HepG2 (cell line): ENCODE data around the gene IL11RA. TPM values are rescaled to one million over a fixed set of nuclear protein-coding genes. Genes with fewer than 3 reads are reported as not detected.

ENCODE experiments used
- AGO1 ChIP-seq: fragments of 200-400 bp; formaldehyde crosslinking; IDR thresholded peaks from 2 replicates; pipeline ENCODE4 v1.6.1; 2017; ENCODE audit warnings: mild to moderate bottlenecking, low read depth, low read length, moderate library complexity; ENCODE audit not compliant: poor library complexity, severe bottlenecking
- FOSL2 ChIP-seq: sonication (generic); formaldehyde crosslinking; IDR thresholded peaks from 2 replicates; pipeline ENCODE4 v1.4.0; 2020; ENCODE audit warnings: missing genetic modification reagents
- GTF2F1 ChIP-seq: fragments of 150-350 bp; IDR thresholded peaks from 2 replicates; pipeline ENCODE4 v1.6.1; 2014; ENCODE audit warnings: low read length
- KMT2A ChIP-seq: sonication (generic); formaldehyde crosslinking; IDR thresholded peaks from 2 replicates; pipeline ENCODE4 v1.4.0; 2020; ENCODE audit warnings: missing genetic modification reagents
- PAWR ChIP-seq: sonication (generic); formaldehyde crosslinking; IDR thresholded peaks from 2 replicates; pipeline ENCODE4 v1.4.0; 2020; ENCODE audit warnings: missing genetic modification reagents, mild to moderate bottlenecking, borderline replicate concordance
- REPIN1 ChIP-seq: sonication (generic); formaldehyde crosslinking; IDR thresholded peaks from 2 replicates; pipeline ENCODE4 v1.8.0; 2022; ENCODE audit warnings: missing genetic modification reagents, low read depth, mild to moderate bottlenecking, borderline replicate concordance
- SETDB1 ChIP-seq: sonication (generic); formaldehyde crosslinking; IDR thresholded peaks from 2 replicates; pipeline ENCODE4 v1.5.1; 2020; ENCODE audit warnings: missing genetic modification reagents, mild to moderate bottlenecking, borderline replicate concordance
- ZBTB20 ChIP-seq: sonication (generic); formaldehyde crosslinking; IDR thresholded peaks from 2 replicates; pipeline ENCODE4 v1.8.1; 2023; ENCODE audit warnings: missing genetic modification reagents, low read depth, mild to moderate bottlenecking, borderline replicate concordance
- ZNF224 ChIP-seq: sonication (generic); formaldehyde crosslinking; IDR thresholded peaks from 2 replicates; pipeline ENCODE4 v1.5.0; 2020; ENCODE audit warnings: mild to moderate bottlenecking, missing genetic modification reagents
- ZNF558 ChIP-seq: sonication (generic); formaldehyde crosslinking; IDR thresholded peaks from 2 replicates; pipeline ENCODE4 v1.9.0; 2022; ENCODE audit warnings: mild to moderate bottlenecking, missing genetic modification reagents, borderline replicate concordance
- ZNF598 ChIP-seq: sonication (generic); formaldehyde crosslinking; IDR thresholded peaks from 2 replicates; pipeline ENCODE4 v1.5.1; 2020; ENCODE audit warnings: mild to moderate bottlenecking, missing genetic modification reagents, borderline replicate concordance
- ZNF775 ChIP-seq: sonication (generic); formaldehyde crosslinking; IDR thresholded peaks from 2 replicates; pipeline ENCODE4 v1.4.0; 2020; ENCODE audit warnings: missing genetic modification reagents, mild to moderate bottlenecking, moderate library complexity, borderline replicate concordance
- ZNF883 ChIP-seq: sonication (generic); formaldehyde crosslinking; IDR thresholded peaks from 2 replicates; pipeline ENCODE4 v1.5.1; 2020; ENCODE audit warnings: mild to moderate bottlenecking, missing genetic modification reagents; ENCODE audit errors: not compliant biosample characterization
- polyA plus RNA-seq, 8 experiments: library from polyadenylated mRNA; depleted of rRNA in 3 of 8; stranded (reverse) in 7 of 8; unstranded in 1 of 8; fragments of >200 nt; fragmentation: Illumina TruSeq in 4 of 8; extraction: Trizol in 4 of 8; gene quantifications; 2 replicates each; pipeline versions ENCODE4 v1.2.1 to v1.2.3, GENCODE V29; 2011 to 2016; ENCODE audit warnings: low read depth in 4 of 8, missing spikeins in 1 of 8, mixed read lengths in 1 of 8; ENCODE audit not compliant: insufficient read depth in 1 of 8
- total RNA-seq, 5 experiments: library from RNA; depleted of rRNA; stranded (reverse); fragments of >200 nt; fragmentation: Illumina TruSeq; extraction: Trizol; gene quantifications; 2 replicates each; pipeline ENCODE4 v1.2.3, GENCODE V29; 2016; ENCODE audit warnings: low read depth in 1 of 5
- TF ChIP-seq, protein P1 (sequence below): sonication (generic); formaldehyde crosslinking; IDR thresholded peaks from 2 replicates; pipeline ENCODE4 v1.5.0; 2020; ENCODE audit warnings: mild to moderate bottlenecking, missing genetic modification reagents, borderline replicate concordance
- TF ChIP-seq, protein P2 (sequence below): sonication (generic); formaldehyde crosslinking; IDR thresholded peaks from 2 replicates; pipeline ENCODE4 v1.8.0; 2022; ENCODE audit warnings: mild to moderate bottlenecking, missing genetic modification reagents, moderate library complexity
- TF ChIP-seq, protein P3 (sequence below): sonication (generic); formaldehyde crosslinking; IDR thresholded peaks from 2 replicates; pipeline ENCODE4 v1.4.0; 2020; ENCODE audit warnings: missing genetic modification reagents

The IL11RA gene
- total and polyA plus RNA-seq, 2 of the 13 experiments (the other 11 are each of a cell fraction or from before 2014, with no cell fraction given): 2.0 to 4.2 TPM

DNA sequence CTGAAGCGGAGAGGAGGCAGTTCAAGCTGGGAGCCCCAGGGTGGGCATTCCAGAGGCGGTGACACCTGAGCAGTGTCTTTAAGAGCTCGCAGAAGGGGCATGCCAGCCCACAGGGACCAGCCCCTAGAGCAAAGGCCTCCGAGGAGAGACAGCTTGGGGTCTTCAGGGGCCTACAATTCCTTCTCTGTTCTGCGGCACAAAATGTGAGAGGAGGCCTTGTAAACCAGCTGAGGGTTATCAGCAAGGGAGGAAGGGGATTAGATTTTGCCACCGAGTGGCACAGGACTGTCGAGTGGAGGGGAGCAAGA lies 13.9 kb upstream of the IL11RA start (continued):
- TF ChIP-seq KMT2A (CRISPR knock-in tag) (no peak), ZNF598 (CRISPR knock-in tag) (peak; percentile 36; the same call in 1 of the 2 replicates), ZNF883 (CRISPR knock-in tag) (no peak), PAWR (CRISPR knock-in tag) (no peak), REPIN1 (CRISPR knock-in tag) (no peak), ZBTB20 (CRISPR knock-in tag) (no peak), SETDB1 (CRISPR knock-in tag) (no peak), ZNF558 (CRISPR knock-in tag) (0 out of 2 replicates have a peak, but pooled peaks have one; percentile 47), GTF2F1 (no peak), ZNF224 (CRISPR knock-in tag) (no peak), ZNF775 (CRISPR knock-in tag) (0 out of 2 replicates have a peak, but pooled peaks have one; percentile 63), FOSL2 (CRISPR knock-in tag) (no peak), AGO1 (no peak)
- TF ChIP-seq, protein P1, sequence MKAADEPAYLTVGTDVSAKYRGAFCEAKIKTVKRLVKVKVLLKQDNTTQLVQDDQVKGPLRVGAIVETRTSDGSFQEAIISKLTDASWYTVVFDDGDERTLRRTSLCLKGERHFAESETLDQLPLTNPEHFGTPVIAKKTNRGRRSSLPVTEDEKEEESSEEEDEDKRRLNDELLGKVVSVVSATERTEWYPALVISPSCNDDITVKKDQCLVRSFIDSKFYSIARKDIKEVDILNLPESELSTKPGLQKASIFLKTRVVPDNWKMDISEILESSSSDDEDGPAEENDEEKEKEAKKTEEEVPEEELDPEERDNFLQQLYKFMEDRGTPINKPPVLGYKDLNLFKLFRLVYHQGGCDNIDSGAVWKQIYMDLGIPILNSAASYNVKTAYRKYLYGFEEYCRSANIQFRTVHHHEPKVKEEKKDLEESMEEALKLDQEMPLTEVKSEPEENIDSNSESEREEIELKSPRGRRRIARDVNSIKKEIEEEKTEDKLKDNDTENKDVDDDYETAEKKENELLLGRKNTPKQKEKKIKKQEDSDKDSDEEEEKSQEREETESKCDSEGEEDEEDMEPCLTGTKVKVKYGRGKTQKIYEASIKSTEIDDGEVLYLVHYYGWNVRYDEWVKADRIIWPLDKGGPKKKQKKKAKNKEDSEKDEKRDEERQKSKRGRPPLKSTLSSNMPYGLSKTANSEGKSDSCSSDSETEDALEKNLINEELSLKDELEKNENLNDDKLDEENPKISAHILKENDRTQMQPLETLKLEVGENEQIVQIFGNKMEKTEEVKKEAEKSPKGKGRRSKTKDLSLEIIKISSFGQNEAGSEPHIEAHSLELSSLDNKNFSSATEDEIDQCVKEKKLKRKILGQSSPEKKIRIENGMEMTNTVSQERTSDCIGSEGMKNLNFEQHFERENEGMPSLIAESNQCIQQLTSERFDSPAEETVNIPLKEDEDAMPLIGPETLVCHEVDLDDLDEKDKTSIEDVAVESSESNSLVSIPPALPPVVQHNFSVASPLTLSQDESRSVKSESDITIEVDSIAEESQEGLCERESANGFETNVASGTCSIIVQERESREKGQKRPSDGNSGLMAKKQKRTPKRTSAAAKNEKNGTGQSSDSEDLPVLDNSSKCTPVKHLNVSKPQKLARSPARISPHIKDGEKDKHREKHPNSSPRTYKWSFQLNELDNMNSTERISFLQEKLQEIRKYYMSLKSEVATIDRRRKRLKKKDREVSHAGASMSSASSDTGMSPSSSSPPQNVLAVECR (CRISPR knock-in tag): no peak
- TF ChIP-seq, protein P2, sequence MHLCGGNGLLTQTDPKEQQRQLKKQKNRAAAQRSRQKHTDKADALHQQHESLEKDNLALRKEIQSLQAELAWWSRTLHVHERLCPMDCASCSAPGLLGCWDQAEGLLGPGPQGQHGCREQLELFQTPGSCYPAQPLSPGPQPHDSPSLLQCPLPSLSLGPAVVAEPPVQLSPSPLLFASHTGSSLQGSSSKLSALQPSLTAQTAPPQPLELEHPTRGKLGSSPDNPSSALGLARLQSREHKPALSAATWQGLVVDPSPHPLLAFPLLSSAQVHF (CRISPR knock-in tag): no peak
- TF ChIP-seq, protein P3, sequence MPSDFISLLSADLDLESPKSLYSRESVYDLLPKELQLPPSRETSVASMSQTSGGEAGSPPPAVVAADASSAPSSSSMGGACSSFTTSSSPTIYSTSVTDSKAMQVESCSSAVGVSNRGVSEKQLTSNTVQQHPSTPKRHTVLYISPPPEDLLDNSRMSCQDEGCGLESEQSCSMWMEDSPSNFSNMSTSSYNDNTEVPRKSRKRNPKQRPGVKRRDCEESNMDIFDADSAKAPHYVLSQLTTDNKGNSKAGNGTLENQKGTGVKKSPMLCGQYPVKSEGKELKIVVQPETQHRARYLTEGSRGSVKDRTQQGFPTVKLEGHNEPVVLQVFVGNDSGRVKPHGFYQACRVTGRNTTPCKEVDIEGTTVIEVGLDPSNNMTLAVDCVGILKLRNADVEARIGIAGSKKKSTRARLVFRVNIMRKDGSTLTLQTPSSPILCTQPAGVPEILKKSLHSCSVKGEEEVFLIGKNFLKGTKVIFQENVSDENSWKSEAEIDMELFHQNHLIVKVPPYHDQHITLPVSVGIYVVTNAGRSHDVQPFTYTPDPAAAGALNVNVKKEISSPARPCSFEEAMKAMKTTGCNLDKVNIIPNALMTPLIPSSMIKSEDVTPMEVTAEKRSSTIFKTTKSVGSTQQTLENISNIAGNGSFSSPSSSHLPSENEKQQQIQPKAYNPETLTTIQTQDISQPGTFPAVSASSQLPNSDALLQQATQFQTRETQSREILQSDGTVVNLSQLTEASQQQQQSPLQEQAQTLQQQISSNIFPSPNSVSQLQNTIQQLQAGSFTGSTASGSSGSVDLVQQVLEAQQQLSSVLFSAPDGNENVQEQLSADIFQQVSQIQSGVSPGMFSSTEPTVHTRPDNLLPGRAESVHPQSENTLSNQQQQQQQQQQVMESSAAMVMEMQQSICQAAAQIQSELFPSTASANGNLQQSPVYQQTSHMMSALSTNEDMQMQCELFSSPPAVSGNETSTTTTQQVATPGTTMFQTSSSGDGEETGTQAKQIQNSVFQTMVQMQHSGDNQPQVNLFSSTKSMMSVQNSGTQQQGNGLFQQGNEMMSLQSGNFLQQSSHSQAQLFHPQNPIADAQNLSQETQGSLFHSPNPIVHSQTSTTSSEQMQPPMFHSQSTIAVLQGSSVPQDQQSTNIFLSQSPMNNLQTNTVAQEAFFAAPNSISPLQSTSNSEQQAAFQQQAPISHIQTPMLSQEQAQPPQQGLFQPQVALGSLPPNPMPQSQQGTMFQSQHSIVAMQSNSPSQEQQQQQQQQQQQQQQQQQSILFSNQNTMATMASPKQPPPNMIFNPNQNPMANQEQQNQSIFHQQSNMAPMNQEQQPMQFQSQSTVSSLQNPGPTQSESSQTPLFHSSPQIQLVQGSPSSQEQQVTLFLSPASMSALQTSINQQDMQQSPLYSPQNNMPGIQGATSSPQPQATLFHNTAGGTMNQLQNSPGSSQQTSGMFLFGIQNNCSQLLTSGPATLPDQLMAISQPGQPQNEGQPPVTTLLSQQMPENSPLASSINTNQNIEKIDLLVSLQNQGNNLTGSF: no peak
